ENCODE data around the gene NEU2.

DNA sequence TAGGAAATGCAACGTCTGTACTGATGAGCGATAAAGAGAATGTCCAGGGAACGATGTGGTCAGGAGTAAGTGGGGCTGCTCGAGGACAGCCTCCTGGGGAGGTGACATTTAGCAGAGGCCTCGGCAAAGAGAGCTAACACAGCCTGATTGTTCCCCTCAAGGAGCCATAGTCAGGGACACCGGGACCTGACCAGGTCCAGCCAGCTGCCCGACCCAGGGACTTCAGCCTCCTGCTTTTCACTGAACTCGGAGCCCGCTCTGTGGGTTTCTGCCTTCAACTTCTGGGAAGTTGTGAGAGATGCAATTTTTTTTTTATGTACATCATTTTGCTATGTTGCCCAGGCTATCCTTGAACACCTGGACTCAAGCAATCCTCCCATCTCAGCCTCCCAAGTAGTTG is 10.1 kb downstream of the NEU2 start:
- TF ChIP-seq, protein P1, sequence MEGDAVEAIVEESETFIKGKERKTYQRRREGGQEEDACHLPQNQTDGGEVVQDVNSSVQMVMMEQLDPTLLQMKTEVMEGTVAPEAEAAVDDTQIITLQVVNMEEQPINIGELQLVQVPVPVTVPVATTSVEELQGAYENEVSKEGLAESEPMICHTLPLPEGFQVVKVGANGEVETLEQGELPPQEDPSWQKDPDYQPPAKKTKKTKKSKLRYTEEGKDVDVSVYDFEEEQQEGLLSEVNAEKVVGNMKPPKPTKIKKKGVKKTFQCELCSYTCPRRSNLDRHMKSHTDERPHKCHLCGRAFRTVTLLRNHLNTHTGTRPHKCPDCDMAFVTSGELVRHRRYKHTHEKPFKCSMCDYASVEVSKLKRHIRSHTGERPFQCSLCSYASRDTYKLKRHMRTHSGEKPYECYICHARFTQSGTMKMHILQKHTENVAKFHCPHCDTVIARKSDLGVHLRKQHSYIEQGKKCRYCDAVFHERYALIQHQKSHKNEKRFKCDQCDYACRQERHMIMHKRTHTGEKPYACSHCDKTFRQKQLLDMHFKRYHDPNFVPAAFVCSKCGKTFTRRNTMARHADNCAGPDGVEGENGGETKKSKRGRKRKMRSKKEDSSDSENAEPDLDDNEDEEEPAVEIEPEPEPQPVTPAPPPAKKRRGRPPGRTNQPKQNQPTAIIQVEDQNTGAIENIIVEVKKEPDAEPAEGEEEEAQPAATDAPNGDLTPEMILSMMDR (IDR thresholded peaks at IDR 0.05), result no peak
- TF ChIP-seq POLR2A (IDR thresholded peaks at IDR 0.05) (no peak), POLR2AphosphoS5 (IDR thresholded peaks at IDR 0.05) (no peak), EP300 (IDR thresholded peaks at IDR 0.05) (no peak)

All from upper lobe of left lung (tissue), 4 donors.